Transverse colon (tissue), 3 donors: ENCODE measurements around the gene RAB30.

Experiments
- CTCF ChIP-seq, 5 experiments: fragments of 200-600 bp in 3 of 5; fragments of 450-650 bp in 2 of 5; sonication (generic) in 3 of 5; IDR thresholded peaks; 1 replicate in 2 of 5; 2 replicates in 3 of 5; pipeline ENCODE4 v1.5.1; 2016 to 2017; ENCODE audit warnings: antibody characterized with exemption in 5 of 5, inconsistent platforms in 3 of 5, mild to moderate bottlenecking in 2 of 5, moderate library complexity in 1 of 5
- EP300 ChIP-seq: sonication (generic); formaldehyde crosslinking; IDR thresholded peaks from one replicate; pipeline ENCODE4 v1.6.1; 2017; ENCODE audit warnings: antibody characterized with exemption, low read depth
- POLR2A ChIP-seq: fragments of 450-650 bp; IDR thresholded peaks from one replicate; pipeline ENCODE4 v1.6.1; 2016; ENCODE audit warnings: antibody characterized with exemption, mild to moderate bottlenecking, moderate library complexity

GRCh38 chr11:83006877-83007330, 64.8 kb downstream of the RAB30 start:
- TF ChIP-seq EP300: no peak
- no peak for TF ChIP-seq CTCF (IDR thresholded peaks at IDR 0.05)
- TF ChIP-seq POLR2A: no peak
